GM19455 (cell line): Measurements from ENCODE around the gene SMIM1.
"Not testable (repeated sequence)": the region's sequence is repeated elsewhere in the genome, so short reads cannot be mapped to it uniquely, and the experiment has no call there.

ENCODE experiments used
- ATAC-seq: cut with Tn5 transposase; IDR thresholded peaks from one replicate; pipeline ENCODE4 v1.9.1; 2021; ENCODE audit not compliant: unreplicated experiment

SMIM1 gene, protein sequence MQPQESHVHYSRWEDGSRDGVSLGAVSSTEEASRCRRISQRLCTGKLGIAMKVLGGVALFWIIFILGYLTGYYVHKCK

DNA sequence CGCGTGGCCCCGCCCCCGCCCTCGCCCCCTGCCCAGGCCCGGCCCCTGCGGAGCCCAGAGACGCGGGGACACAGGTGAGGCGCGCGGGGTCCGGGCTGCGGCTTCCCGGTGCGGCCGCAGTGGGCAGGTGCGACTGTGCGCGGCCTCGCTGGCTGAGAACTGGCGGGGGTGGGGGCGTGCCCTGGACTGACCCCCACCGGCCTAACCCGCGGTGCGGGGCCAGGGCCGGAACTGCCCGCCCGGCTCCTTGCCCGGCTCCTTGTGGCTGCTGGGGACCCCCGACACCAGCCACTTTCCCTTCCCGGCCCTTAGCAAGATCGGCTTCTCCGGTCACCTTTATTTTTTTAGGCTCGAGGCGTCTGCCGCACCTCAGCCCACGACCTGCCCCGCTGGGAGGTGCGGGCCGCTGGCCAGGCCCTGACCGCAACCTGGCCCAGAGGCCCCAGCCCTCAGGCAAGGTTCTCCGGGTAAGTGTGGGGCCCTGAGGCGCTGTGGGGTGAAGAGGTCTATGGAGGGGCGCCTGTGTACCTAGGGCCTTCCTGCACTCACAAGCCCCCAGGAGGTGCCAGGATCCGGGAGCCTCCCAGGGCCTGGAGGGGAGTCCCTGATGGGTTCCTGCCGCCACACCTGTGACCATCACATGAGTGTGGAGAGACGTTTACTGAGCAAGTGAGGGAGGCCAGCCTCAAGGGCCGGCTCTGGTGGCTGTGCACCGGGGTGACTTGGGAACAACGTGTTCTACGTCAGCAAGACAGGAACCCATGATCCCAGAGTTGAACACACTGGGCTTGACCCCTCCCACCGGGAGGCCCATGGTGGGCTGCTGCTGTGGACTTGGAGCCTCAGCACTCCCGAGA lies at the start of gene SMIM1:
Gene SMIM1, plus strand, starts transcription at position 35 of the 857 bp plus-strand sequence. CDS start 2,625 bp downstream, outside the sequence.
- ATAC-seq: peak; percentile 5

DNA sequence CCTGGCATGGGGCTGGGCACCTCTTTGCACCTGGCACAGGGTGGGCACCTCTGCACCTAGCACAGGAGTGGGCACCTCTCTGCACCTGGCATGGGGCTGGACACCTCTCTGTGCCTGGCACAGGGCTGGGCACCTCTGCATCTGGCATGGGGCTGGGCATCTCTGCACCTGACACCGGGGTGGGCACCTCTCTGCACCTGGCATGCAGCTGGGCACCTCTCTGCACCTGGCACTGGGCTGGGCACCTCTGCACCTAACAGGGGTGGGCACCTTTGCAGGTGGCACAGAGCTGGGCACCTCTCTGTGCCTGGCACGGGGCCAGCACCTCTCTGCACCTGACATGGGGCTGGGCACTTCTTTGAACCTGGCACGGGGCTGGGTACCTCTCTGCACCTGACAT lies 49.7 kb upstream of the SMIM1 start:
- no peak for ATAC-seq

DNA sequence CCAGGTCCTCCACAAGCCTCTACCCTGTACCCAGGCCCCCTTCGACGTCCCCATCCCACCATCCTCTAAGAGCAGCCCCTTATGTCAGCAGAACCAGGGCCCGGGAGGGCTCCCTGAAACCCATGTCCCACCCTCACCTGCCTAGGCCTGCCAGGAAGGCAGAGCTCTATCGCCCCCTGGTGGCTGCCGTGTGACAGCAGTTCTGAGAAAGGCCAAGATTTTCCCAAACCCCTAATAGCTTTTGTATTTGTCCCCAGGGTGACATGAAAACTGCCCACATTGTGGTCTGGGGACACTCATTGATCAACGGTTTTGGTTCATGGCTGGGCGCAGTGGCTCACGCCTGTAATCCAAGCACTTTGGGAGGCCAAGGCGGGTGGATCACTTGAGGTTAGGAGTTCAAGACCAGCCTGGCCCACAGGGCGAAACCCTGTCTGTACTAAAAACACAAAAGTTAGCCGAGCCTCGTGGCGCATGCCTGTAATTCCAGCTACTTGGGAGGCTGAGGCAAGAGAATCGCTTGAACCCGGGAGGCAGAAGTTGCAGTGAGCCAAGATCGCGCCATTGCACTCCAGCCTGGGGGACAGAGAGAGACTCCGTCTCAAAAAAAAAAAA lies 48.0 kb upstream of the SMIM1 start:
- ATAC-seq: not testable (repeated sequence)

DNA sequence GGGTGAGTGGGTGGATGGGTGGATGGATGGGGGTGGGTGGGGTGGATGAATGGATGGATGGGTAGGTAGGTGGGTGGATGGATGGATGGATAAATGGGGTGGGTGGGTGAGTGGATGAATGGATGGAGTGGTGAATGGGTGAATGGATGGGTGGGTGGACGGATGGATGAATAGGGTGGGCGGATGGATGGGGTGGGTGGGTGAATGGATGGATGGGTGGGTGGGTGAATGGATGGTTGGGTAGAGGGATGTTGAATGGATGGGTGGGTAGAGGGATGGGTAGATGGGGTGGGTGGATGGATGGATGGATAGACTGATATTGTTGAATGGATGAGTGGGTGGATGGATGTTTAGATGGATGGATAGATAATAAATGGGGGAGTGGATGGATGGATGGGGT lies 47.2 kb upstream of the SMIM1 start:
- no peak for ATAC-seq

DNA sequence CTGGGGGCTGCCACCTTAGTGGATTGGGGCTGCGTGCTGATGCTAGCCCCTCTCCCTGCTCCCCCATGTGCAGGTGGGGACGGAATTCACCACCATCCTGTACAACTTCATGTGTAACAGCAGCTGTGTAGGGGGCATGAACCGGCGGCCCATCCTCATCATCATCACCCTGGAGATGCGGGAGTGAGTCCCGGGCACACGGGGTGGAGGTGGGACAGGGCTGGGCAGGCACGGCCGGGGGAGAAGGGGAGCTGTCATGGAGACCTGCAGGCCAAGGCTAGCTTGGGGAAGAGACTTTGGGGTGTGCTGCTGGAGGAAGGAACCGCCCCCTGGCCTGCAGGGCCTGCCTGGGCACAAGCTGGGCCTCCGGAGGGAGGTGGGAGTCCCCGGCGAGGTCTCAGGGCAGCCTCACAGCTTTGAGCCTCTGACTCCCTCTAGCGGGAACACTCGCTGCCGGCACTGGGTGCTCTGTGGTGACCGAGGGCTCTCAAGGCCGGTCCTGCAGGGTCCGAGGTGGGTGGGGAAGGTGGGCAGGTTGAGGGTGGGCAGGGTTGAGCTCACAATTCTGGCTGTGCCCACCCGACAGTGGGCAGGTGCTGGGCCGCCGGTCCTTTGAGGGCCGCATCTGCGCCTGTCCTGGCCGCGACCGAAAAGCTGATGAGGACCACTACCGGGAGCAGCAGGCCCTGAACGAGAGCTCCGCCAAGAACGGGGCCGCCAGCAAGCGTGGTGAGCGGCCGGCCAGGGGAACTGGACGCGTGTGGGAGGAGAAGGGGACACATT lies 45.3 kb upstream of the SMIM1 start:
- ATAC-seq: no peak

DNA sequence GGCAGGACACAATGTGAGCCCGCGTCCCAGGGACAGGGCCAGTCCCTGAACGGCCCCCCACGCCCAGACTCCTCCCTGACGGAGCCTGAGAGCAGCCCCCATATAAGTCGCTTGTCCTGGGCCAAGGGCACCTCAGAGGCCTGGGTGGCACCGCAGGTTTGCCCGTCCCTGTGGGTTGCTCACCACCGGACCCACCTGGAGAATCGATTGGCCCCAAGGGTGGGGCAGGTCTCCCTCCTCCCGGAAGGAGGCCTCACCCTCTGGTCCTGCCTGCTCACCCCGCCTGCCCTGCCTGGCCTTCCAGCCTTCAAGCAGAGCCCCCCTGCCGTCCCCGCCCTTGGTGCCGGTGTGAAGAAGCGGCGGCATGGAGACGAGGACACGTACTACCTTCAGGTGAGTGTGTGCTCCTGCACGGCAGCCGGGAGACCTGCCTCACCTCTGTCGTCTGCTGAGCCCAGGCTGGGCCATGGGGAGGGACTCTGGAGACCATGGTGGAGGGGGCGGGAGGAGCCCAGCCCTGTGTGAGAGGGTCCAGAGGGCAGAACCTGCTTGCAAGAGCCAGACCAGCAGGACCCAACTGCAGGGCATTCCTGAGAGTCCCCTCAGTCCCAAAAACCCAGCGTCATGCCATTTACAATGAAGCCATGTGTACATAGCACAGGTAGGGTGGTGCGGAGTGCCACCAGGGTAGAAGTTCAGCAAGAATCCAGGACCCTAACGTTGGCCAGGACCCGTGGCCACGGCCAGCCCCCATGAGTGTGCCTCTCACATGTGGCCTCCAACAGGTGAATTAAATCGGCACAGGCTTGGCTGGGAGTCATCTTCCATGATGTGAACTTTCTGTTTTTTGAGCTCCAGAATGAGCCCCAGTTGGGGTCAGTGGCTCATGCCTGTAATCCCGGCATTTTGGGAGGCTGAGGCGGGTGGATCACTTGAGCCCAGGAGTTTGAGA lies 44.4 kb upstream of the SMIM1 start:
- ATAC-seq: no peak

DNA sequence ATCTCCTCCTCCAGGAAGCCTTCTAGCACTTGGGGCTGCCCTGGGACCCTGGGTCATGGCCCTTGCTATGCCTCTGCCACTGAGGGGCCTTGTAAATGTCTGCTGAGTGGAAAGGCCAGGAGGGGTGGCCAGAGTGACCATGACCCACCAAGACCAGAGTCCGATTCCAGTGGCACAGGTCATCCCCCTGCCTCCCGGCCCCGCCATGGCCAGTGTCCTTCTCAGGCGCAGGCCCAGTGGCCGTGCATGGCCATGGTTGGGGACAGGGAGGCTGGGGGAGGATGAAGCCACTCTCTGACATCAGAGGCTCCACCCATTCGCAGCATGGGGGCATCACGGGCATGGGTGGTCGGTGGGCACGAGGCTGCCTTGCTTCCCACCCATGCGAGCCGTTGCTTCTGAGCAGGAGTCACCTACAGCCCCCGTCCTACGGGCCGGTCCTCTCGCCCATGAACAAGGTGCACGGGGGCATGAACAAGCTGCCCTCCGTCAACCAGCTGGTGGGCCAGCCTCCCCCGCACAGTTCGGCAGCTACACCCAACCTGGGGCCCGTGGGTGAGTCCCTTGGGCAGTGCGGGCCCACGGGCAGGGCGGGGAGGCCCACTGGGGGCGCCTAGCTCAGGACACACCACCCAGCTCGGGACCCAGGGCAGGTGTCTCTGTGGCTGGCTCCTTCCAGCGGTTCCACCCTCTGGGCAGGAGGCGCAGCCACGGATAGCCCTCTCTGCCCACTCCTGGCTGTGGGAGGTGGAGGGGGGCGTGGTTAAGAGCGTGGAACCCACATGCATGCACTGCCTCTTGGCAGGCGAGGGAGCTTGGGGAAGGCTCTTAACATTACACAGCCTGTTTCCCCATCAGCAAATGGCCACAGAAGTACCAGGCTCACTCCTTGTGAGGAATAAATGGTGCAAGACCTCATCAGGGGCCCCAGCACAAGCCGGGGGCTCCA lies 42.7 kb upstream of the SMIM1 start:
- ATAC-seq: no peak

DNA sequence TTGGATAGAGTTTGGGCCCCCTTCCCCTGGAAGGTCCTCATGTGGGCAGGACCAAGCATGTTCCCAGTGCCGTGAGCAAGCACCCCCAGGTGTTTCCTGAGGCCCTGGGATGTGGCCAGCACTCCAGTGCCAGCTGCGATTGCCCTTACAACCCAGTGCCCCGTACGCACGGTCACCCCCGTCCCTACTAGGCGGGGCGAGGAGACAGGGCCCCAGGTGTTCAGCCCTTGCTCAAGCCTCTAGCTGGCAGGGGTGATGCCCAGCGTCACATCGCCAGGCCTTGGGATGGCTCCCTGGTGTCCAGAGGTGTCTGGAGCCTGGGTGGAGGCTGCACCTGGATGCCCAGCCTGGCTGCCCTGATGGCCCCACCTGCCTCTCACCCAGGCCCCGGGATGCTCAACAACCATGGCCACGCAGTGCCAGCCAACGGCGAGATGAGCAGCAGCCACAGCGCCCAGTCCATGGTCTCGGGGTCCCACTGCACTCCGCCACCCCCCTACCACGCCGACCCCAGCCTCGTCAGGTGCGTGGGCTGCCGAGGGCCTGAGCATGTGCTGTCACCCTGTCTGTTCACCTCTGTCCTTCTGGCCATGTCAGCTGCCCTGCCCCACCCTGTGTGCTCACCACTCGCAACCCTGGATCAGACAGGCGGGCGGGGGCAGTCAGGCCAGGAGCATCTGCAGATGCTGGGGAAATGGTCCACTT lies 41.9 kb upstream of the SMIM1 start:
- no peak for ATAC-seq

DNA sequence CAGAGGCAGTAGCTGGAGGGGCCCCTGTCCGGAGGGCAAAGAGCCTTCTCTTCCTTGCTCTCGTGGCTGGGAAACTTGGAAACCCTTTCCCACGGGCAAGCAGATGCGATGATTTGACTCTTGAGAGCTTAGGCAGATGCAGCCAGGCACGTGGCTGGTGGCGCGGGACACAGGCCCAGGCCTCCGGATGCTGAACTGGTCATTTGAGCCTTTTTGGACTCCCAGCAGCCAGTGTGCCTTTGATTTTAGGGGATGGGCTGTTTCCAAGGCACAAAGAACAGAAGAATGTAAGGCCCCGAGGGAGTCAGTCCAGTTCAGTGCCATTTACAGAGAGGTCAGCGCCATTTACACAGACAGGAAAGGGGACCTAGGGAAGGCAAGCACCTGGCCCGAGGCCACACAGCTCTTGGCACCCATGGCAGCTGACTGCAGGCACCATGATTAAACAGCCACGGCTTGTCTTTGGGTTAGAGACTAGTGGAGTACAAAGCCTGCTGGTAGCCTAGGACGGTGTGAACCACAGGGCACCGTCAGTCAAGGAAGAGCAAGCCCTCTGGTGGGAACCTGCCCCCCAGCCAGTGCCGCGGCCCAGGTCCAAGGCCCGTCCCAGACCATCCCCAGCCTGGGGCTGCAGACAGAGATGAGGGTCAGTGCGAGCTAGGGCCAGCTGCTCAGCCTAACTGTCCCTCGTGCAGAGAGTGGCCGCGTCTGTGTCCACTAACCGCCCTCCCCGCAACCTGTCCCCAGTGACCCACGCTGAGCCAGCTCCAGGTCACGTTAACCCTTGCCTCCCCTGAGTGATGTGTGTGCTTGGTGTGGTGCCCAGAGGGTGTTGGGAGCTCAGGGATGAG lies 40.7 kb upstream of the SMIM1 start:
- no peak for ATAC-seq

DNA sequence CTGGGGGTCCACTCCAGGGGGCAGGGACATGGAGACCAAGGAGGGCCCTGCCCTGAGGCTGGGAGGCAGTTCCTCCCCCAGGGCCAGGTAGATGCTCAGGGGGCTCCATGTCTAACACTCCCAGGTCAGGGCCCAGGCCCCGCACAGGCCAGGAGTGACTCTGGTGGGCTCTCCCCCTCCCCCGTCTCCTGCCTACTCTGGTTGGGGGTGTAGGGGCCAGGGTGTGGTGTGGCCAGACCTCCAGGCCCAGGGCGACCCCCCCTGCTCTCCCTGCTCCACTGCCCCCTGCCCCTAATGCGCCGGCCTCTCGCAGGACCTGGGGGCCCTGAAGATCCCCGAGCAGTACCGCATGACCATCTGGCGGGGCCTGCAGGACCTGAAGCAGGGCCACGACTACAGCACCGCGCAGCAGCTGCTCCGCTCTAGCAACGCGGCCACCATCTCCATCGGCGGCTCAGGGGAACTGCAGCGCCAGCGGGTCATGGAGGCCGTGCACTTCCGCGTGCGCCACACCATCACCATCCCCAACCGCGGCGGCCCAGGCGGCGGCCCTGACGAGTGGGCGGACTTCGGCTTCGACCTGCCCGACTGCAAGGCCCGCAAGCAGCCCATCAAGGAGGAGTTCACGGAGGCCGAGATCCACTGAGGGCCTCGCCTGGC lies 40.0 kb upstream of the SMIM1 start:
- ATAC-seq: no peak

DNA sequence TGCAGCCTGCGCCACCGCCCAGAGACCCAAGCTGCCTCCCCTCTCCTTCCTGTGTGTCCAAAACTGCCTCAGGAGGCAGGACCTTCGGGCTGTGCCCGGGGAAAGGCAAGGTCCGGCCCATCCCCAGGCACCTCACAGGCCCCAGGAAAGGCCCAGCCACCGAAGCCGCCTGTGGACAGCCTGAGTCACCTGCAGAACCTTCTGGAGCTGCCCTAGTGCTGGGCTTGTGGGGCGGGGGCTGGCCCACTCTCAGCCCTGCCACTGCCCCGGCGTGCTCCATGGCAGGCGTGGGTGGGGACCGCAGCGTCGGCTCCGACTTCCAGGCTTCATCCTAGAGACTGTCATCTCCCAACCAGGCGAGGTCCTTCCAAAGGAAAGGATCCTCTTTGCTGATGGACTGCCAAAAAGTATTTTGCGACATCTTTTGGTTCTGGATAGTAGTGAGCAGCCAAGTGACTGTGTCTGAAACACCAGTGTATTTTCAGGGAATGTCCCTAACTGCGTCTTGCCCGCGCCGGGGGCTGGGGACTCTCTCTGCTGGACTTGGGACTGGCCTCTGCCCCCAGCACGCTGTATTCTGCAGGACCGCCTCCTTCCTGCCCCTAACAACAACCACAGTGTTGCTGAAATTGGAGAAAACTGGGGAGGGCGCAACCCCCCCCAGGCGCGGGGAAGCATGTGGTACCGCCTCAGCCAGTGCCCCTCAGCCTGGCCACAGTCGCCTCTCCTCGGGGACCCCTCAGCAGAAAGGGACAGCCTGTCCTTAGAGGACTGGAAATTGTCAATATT lies 39.3 kb upstream of the SMIM1 start:
- ATAC-seq: no peak

DNA sequence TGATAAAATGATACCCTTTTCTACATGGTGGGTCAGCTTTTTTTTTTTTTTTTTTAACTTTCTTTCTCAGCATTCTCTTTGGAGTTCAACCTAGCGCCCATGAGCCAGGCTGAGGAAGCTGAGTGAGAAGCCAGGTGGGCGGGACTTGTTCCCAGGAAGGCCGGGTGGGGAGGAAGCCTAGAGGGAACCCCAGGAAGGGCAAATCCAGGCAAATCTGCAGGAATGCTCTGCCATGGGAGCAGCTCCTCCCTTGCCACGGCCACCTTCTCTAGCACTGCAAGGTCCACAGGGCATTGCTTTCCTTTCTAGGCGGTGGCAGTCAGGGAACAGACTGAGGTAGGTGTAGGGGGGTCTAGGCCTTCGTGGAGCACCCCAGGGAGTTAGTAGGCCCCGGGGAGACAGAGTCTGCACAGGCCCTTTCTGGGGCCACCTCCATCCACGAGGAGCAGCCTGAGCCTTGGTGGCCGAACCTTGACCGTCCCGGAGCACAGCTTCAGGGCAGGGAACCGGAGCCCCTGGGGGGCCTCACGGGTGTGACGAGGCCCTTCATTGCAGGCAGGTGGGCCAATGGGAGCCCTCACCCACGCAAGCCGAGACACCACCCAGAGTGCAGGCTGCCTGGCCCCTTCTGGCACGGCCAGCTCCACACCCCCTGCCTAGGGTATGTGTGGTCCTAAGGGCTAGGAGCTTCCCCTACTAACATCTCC lies 38.5 kb upstream of the SMIM1 start:
- no peak for ATAC-seq

DNA sequence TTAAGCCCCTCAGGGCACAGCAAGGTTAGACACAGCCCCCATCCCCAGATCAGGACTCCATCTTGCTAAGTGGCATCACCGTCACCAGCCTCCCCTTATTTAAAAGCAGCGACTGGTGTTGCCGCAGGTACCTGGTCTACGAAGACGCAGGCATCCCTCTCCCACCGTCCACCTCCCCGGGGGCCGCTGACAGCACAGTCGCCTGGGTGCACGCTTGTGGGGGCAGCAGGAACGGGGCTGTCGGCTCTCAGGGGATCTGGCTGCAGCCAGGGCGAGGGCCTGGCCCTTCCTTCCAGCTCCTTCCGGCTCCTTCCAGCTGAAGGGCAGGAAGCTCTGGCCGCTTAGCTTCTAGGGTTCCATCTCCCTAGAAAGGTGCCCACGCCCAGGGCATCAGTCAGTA lies 37.9 kb upstream of the SMIM1 start:
- no peak for ATAC-seq

DNA sequence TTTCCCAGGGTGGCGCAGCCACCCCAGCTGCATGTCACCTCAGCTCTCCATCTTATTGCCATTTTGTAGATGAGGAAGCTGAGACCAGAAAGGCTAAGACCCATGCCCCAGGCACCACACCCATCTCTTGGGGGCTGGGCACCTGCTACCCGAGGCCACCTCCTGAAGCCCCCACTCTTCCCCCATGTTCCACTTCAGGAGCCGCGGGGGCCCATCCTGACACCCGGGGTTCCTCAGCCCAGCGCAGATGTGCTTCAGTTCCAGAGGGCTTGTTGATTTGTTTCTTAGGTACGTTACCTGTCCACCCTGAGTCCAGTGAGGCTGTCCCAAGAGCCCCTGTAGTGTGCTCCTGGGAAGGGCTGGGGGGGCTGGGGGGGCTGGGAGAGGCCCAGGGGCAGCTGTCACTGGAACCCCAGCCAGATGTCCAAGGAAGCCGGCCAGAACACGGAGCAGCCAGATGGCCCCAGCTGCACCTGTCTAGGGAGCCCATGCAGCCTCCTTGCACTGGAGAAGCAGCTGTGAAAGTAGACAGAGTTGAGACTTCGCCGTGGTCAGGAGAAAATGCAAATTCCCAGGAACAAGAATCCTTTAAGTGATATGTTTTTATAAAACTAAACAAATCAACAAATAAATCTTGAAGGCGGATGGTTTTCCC lies 37.4 kb upstream of the SMIM1 start:
- no peak for ATAC-seq

DNA sequence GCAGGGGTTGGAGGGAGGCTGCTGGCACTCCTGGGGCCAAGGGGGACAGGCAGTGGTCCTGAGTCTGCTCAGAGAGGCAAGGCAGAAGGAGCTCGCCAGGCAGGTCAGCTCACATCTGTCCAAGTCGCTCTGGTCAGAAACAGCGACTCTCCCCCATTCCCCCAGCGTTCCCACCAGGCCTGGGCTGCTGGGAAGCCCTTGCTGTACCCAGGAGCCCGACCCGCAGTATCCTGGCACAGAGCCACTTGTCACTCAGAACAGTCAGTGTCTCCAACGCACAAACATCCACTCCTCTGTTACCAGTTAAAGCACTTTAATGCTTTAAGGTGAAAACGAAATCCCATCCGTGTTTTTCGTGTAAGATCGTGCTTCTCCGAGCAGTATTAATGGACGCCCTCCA lies 36.9 kb upstream of the SMIM1 start:
- ATAC-seq: no peak
